Ovary (tissue), 9 donors: Measurements from ENCODE around the gene CPLANE2. TPM values are rescaled to one million over a fixed set of nuclear protein-coding genes. Genes with fewer than 3 reads are reported as not detected.

Source experiments
- DNase-seq, 5 donors: peaks; one replicate each; pipeline ENCODE4 v3.0.0-alpha.2; 2019 to 2020
- H3K27ac ChIP-seq, 2 donors: fragments of 200-600 bp; one replicate each; pipeline versions ENCODE4 v1.5.1 to v1.8.0; 2019 to 2022
- H3K27me3 ChIP-seq: fragments of 200-600 bp; one replicate; pipeline ENCODE4 v1.8.0; 2022
- H3K36me3 ChIP-seq: fragments of 200-600 bp; sonication (generic); one replicate; pipeline ENCODE4 v1.5.1; 2019
- H3K4me1 ChIP-seq: one replicate; pipeline ENCODE4 v1.8.1; 2013; ENCODE audit warnings: mild to moderate bottlenecking, moderate library complexity; ENCODE audit not compliant: insufficient read depth
- H3K4me3 ChIP-seq: fragments of 200-600 bp; sonication (generic); one replicate; pipeline ENCODE4 v1.5.1; 2017
- H3K9me3 ChIP-seq, 2 donors: fragments of 200-600 bp in 1 of 2; sonication (generic) in 1 of 2; one replicate each; pipeline versions ENCODE4 v1.5.1 to v1.8.1; 2013 to 2019; ENCODE audit warnings: mild to moderate bottlenecking in 1 of 2, moderate library complexity in 1 of 2
- CTCF ChIP-seq, 3 donors: fragments of 450-650 bp in 2 of 3; fragments of 200-600 bp in 1 of 3; IDR thresholded peaks; one replicate each; pipeline versions ENCODE4 v1.5.1 to v1.8.0; 2016 to 2022; ENCODE audit warnings: antibody characterized with exemption in 3 of 3, mild to moderate bottlenecking in 1 of 3
- EP300 ChIP-seq: sonication (generic); formaldehyde crosslinking; IDR thresholded peaks from one replicate; pipeline ENCODE4 v1.6.1; 2017; ENCODE audit warnings: antibody characterized with exemption
- POLR2A ChIP-seq: fragments of 450-650 bp; IDR thresholded peaks from one replicate; pipeline ENCODE4 v1.6.1; 2017; ENCODE audit warnings: antibody characterized with exemption, mild to moderate bottlenecking, moderate library complexity
- WGBS, 3 donors: extraction: QIAGEN DNeasy Blood & Tissue Kit in 1 of 3; methylation state at CpG; one replicate each; pipeline versions ENCODE4 v1.1.5 to v1.1.7; 2013 to 2017; 5-methylcytosine and 5-hydroxymethylcytosine counted together
- intact Hi-C, 4 donors: fragments of 100-400 bp; cut with DNase I; formaldehyde crosslinking; loops; one replicate each; pipeline versions ENCODE4 v1.11.0 to v1.15.1; 2022 to 2023
- polyA plus RNA-seq, 2 donors: library from polyadenylated mRNA; stranded (reverse); fragments of 200-250 nt in 1 of 2; fragments of 350-450 nt in 1 of 2; fragmentation: Illumina TruSeq in 1 of 2; extraction: RNeasy Lipid Tissue Mini Kit (QIAGEN cat#74804) in 1 of 2; gene quantifications; one replicate each; pipeline ENCODE4 v1.2.3, GENCODE V29; 2013 to 2014
- total RNA-seq, 7 donors: library from RNA; depleted of rRNA in 2 of 7; stranded (reverse); fragments of >200 nt in 2 of 7; fragmentation: NEBNext Ultra II Directional in 3 of 7; extraction: Animal tissue kit (Norgen Biotek cat#: 25700) in 3 of 7; gene quantifications; one replicate each; pipeline versions ENCODE4 v1.1.0 to v1.2.4, GENCODE V29; 2016 to 2023
- donor health status: DM: no; HTN: no; CAD: no; lungs with moderate emphysema.
- donor health status: DM: no; HTN: no; CAD: no.
- donor health status: Bipolar disorder and iron deficiency.
- donor health status: DM: yes; HTN: yes; CAD: no.
- donor health status: DM: no; HTN: no; CAD: no.
- donor health status: DM: yes; HTN: yes; CAD: no.

The CPLANE2 gene
- total and polyA plus RNA-seq, 9 donors: 2.6 to 12.4 (median 9.8) TPM

- TF ChIP-seq POLR2A (no peak), CTCF (IDR thresholded peaks at IDR 0.05) (no peak), EP300 (no peak)
- H3K4me3 ChIP-seq: no peak overlapping the region
- intact Hi-C loops: no loop called here
- H3K4me1 ChIP-seq: peaks cover 2% of the 10 kb centered on the region
- H3K27me3 ChIP-seq: no peaks in the 10 kb centered on the region
- no peak for DNase-seq
- 54 to 66% (median 61%) methylated on average over 3 of the region's 3 CpGs for WGBS, 3 donors
- no peaks in the 10 kb centered on the region for H3K36me3 ChIP-seq
- H3K9me3 ChIP-seq: no peaks in the 10 kb centered on the region
- H3K27ac ChIP-seq: no peak overlapping the region
Observed at GRCh38 chr1:16213013-16213412, 24.0 kb downstream of the CPLANE2 start.

DNA sequence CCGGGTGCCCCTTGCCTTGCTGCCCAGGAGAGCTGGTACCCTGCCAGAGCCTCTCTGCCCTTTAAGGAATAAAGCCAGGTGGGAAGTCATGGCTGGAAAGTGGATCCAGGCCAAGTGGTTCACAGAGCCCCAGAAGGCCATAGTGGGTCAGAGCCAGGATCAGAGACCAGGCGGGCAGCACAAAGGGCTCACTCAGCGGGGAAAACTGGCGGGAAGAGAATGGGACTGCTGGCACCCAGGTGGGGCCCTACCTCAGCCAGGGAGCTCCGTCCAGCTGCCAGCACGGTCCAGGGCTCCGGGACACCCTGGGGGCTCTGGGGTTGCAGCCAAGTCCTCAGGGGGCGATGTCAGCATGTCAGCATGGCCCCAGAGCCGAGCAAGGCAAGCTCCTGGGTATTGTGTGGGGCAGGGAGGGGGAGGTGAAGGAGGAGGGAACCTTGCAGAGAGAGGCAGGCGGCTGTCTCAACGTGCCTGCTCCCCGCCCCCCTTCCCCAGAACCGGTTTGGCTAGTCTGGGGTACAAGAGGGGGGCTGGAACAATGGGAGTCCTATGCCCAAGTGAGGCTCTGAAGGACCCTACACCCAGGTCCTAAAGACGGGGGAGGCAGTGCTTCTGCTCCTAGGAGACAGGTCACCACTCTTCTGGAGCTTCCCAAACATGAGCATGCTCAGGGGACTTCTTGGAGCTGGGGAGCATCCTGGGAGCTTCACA, 24.6 kb downstream of the CPLANE2 start, which contains the start of gene ARHGEF19:
ARHGEF19 (minus strand) TSS at position 402 of the 711 bp plus-strand sequence. CDS start 3,598 bp downstream, outside the sequence.
- Histone ChIP-seq H3K4me3 (no peak within 1 kb of the TSS), H3K27me3 (no peaks in the 10 kb centered on the region), H3K27ac (no peak within 1 kb of the TSS), H3K4me1 (peaks cover 2% of the 10 kb centered on the region), H3K36me3 (no peaks in the 10 kb centered on the region), H3K9me3 (no peaks in the 10 kb centered on the region)
- 34 to 37% (median 37%) methylated on average over 14 of the region's 14 CpGs for WGBS, 3 donors
- no peak for TF ChIP-seq EP300
- no peak for TF ChIP-seq CTCF (IDR thresholded peaks at IDR 0.05)
- intact Hi-C loops: no loop called here
- DNase-seq: peak in 1 of 5 donors; percentile 40

DNA sequence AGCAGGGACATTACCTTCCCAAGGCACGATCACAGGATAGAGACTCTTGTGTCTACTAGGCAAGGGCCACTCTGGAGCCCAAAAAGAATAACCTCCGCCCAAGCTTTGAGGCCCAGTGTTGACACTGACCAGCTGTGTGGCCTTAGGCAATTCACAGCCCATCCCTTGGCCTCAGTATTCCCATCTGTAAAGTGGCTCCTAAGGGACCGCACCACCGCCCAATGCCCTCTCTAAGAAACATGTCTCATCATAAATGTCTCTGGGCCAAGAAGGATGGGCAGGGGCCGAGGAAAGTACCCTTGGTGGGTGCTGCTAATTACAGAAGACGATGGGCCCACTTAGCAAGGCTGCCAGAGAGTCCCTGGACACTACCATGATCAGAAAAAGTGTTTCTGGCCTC, 25.2 kb downstream of the CPLANE2 start:
- H3K4me1 ChIP-seq: peaks cover under 1% of the 10 kb centered on the region
- intact Hi-C loops: no loop called here
- TF ChIP-seq EP300 (no peak), CTCF (IDR thresholded peaks at IDR 0.05) (no peak), POLR2A (no peak)
- no peak for DNase-seq
- no peak overlapping the region for H3K4me3 ChIP-seq
- no peaks in the 10 kb centered on the region for H3K27me3 ChIP-seq
- no peak overlapping the region for H3K27ac ChIP-seq
- H3K9me3 ChIP-seq: no peaks in the 10 kb centered on the region
- H3K36me3 ChIP-seq: no peaks in the 10 kb centered on the region
- 90 to 91% (median 90%) methylated on average over 6 of the region's 6 CpGs for WGBS, 3 donors

DNA sequence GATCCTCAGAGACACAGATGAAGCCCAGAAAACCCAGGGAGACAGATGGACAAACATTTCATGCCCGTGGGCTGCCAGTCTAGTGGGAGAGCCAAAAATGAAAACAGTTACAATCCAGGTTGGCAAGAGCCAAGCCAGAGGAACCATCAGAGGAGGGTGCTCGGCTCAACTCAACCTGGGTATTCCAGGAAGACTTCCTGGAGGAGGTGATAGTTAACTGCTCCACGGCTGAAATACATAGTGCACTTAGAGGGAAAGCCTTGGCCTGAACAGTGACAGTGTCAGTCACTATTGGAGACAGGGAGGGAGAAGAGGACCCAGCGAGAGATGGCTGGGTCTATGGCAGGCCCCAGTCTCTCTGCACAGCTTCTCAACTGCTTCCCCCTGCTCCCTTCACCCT, 26.4 kb downstream of the CPLANE2 start:
- Histone ChIP-seq H3K4me3 (no peak overlapping the region), H3K27ac (no peak overlapping the region), H3K9me3 (no peaks in the 10 kb centered on the region), H3K4me1 (peaks cover 5% of the 10 kb centered on the region), H3K27me3 (no peaks in the 10 kb centered on the region), H3K36me3 (no peaks in the 10 kb centered on the region)
- no peak for TF ChIP-seq POLR2A
- no peak for TF ChIP-seq CTCF (IDR thresholded peaks at IDR 0.05)
- no peak for TF ChIP-seq EP300
- intact Hi-C loops: no loop called here
- no peak for DNase-seq
- 82 to 91% (median 86%) methylated on average over 4 of the region's 4 CpGs for WGBS, 3 donors
